Cardiac muscle cell (in vitro differentiated cells and primary cell): ENCODE data around the gene LRP2BP. TPM values are rescaled to one million over a fixed set of nuclear protein-coding genes. Genes with fewer than 3 reads are reported as not detected.
A peak's percentile ranks its signal among the peaks of the same experiment; 100 is the strongest.

Experiments
- DNase-seq, 2 donors: peaks; one replicate each; pipeline versions ENCODE4 v3.0.0 to v3.0.0-alpha.2; 2010 to 2017; ENCODE audit warnings: low read depth in 1 of 2, low spot score in 1 of 2
- H3K27ac ChIP-seq: fragments of 200-600 bp; sonication (generic); 2 replicates; pipeline ENCODE4 v1.5.1; 2016
- H3K27me3 ChIP-seq: fragments of 200-600 bp; sonication (generic); 2 replicates; pipeline ENCODE4 v1.6.0; 2016; ENCODE audit warnings: control low read depth
- H3K36me3 ChIP-seq: fragments of 200-600 bp; sonication (generic); 2 replicates; pipeline ENCODE4 v1.5.1; 2016; ENCODE audit warnings: control low read depth
- H3K4me1 ChIP-seq: fragments of 200-600 bp; sonication (generic); 2 replicates; pipeline ENCODE4 v1.8.1; 2017; ENCODE audit warnings: low read depth, mild to moderate bottlenecking, mixed run types
- H3K4me3 ChIP-seq: fragments of 200-600 bp; sonication (generic); 2 replicates; pipeline ENCODE4 v1.5.1; 2016; ENCODE audit warnings: mild to moderate bottlenecking
- H3K9me3 ChIP-seq: fragments of 200-600 bp; sonication (generic); 2 replicates; pipeline ENCODE4 v1.5.1; 2017; ENCODE audit warnings: low read depth, mild to moderate bottlenecking, control low read depth
- CTCF ChIP-seq: IDR thresholded peaks from 2 replicates; pipeline ENCODE4 v1.5.1; 2012; ENCODE audit warnings: low read depth, mild to moderate bottlenecking, low read length
- polyA plus RNA-seq: library from polyadenylated mRNA; unstranded; fragments of >200 nt; fragmentation: Nextera tagmentation; extraction: Ambion mirVana; gene quantifications from 2 replicates; pipeline ENCODE4 v1.2.1, GENCODE V29; 2016
- total RNA-seq: library from RNA; depleted of rRNA; stranded (reverse); fragments of >200 nt; gene quantifications from 2 replicates; pipeline ENCODE4 v1.2.3, GENCODE V29; 2016

The LRP2BP gene
- total and polyA plus RNA-seq, 2 experiments from 2014 or later, result 0.63 to 1.0 TPM

GRCh38 chr4:185374573-185374972, 21.2 kb downstream of the LRP2BP start:
- Histone ChIP-seq H3K27ac (no peak overlapping the region), H3K27me3 (no peaks in the 10 kb centered on the region), H3K36me3 (no peaks in the 10 kb centered on the region), H3K9me3 (no peaks in the 10 kb centered on the region), H3K4me1 (no peaks in the 10 kb centered on the region), H3K4me3 (no peak overlapping the region)
- TF ChIP-seq CTCF, result no peak
- DNase-seq, result no peak

- no peak for DNase-seq
- Histone ChIP-seq H3K27me3 (no peaks in the 10 kb centered on the region), H3K36me3 (no peaks in the 10 kb centered on the region), H3K9me3 (no peaks in the 10 kb centered on the region), H3K4me3 (no peak overlapping the region), H3K4me1 (no peaks in the 10 kb centered on the region), H3K27ac (no peak overlapping the region)
- TF ChIP-seq CTCF, result no peak
Observed at GRCh38 chr4:185374027-185374426, 21.7 kb downstream of the LRP2BP start.

- H3K27ac ChIP-seq, result no peak overlapping the region
- no peak for TF ChIP-seq CTCF
- H3K9me3 ChIP-seq, result no peaks in the 10 kb centered on the region
- no peaks in the 10 kb centered on the region for H3K36me3 ChIP-seq
- no peaks in the 10 kb centered on the region for H3K27me3 ChIP-seq
- no peak overlapping the region for H3K4me3 ChIP-seq
- no peaks in the 10 kb centered on the region for H3K4me1 ChIP-seq
- no peak for DNase-seq
Observed at GRCh38 chr4:185371702-185372101, 24.0 kb downstream of the LRP2BP start.

- Histone ChIP-seq H3K4me1 (no peaks in the 10 kb centered on the region), H3K27ac (no peak overlapping the region), H3K9me3 (no peaks in the 10 kb centered on the region), H3K4me3 (no peak overlapping the region), H3K36me3 (no peaks in the 10 kb centered on the region), H3K27me3 (no peaks in the 10 kb centered on the region)
- no peak for DNase-seq
- TF ChIP-seq CTCF, result no peak
Observed at GRCh38 chr4:185370268-185370949, 25.3 kb downstream of the LRP2BP start.

GRCh38 chr4:185369731-185370130, 26.0 kb downstream of the LRP2BP start:
- Histone ChIP-seq H3K4me3 (no peak overlapping the region), H3K27me3 (no peaks in the 10 kb centered on the region), H3K36me3 (no peaks in the 10 kb centered on the region), H3K9me3 (no peaks in the 10 kb centered on the region), H3K4me1 (no peaks in the 10 kb centered on the region), H3K27ac (no peak overlapping the region)
- no peak for TF ChIP-seq CTCF
- peak in 1 of 2 donors; percentile 13 for DNase-seq

- Histone ChIP-seq H3K36me3 (no peaks in the 10 kb centered on the region), H3K4me3 (no peak overlapping the region), H3K4me1 (no peaks in the 10 kb centered on the region), H3K9me3 (no peaks in the 10 kb centered on the region), H3K27me3 (no peaks in the 10 kb centered on the region), H3K27ac (no peak overlapping the region)
- TF ChIP-seq CTCF, result no peak
- no peak for DNase-seq
Observed at GRCh38 chr4:185364886-185365285, 30.8 kb downstream of the LRP2BP start.
